NOMO-1 (cell line): Measurements from ENCODE around the gene ODR4.
A peak's percentile ranks its signal among the peaks of the same experiment; 100 is the strongest.
"Not testable (repeated sequence)": the region's sequence is repeated elsewhere in the genome, so short reads cannot be mapped to it uniquely, and the experiment has no call there.

Experiments
- DNase-seq, 2 experiments: peaks; one replicate each; lab custom pipeline; 2025; ENCODE audit not compliant: unreplicated experiment in 2 of 2; lab: John Stamatoyannopoulos, UW

Gene ODR4

DNA sequence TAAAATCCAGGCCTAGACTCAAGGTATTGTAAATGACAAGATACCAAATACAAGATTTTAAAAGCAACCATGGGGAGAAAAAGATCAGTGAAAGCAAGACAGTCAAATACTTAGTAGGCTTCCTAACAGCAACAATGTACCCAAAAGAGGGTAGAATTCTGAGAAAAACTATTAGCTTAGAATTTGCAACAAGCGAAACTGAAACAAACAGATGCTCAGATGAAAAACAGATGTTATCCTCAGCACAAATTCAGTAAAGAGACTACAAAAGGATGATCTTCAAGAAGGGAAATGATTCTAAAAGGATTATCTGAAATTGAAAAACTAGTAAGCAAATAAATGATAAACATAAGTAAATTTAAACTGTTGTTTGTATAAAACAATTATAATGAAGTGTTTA lies 45.3 kb downstream of the ODR4 start:
- no peak for DNase-seq

DNA sequence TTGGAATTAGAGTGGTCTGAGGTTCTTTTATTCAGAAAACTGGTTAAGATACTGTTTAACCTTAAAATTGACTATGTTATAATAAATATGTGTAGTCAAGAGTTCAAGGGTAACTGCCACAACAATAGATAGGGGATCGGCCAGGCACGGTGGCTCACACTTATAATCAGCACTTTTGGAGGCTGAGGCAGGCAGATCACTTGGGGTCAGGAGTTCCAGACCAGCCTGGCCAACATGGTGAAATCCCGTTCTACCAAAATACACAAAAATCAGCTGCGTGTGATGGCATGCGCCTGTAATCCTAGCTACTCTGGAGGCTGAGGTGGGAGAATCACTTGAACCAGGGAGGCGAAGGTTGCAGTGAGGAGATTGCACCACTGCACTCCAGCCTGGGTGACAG lies 45.8 kb downstream of the ODR4 start:
- no peak for DNase-seq

DNA sequence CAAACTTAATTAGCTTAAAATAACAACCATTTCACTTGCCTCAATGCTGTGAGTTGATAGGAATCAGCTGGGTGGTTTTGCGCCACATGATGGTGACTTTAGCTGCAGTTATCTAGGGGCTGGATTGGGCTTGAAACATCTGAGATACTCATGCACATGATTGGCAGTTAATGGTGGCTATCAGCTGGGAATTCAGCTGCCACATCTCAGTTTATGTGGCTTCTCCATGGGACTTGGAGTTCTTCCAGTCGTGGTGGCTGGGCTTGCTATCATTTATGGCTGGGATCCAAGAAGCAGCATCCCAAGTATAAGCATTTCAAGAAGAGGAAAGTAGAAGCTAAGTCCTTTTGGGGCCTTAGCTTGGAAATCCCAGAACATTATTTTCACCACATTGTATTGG lies 48.9 kb downstream of the ODR4 start:
- no peak for DNase-seq

DNA sequence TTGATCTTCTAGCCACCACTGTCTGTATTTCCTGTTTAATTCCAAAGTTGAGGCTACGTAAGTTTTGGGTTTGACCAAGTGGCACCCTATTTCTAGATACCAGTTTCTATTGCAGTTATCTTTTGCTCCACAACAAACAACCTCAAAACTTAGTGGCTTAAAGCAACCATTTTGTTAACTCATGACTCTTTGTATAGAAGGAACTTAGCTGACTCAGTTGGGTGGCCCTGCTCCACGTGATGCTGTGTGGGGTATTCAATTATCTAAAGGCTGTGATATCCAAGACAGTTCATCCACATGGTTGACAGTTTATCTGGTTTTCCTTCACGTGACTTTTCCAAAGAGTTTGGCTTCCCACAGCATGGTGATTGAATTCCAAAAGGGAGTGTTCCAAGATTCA lies 50.5 kb downstream of the ODR4 start:
- DNase-seq = no peak

DNA sequence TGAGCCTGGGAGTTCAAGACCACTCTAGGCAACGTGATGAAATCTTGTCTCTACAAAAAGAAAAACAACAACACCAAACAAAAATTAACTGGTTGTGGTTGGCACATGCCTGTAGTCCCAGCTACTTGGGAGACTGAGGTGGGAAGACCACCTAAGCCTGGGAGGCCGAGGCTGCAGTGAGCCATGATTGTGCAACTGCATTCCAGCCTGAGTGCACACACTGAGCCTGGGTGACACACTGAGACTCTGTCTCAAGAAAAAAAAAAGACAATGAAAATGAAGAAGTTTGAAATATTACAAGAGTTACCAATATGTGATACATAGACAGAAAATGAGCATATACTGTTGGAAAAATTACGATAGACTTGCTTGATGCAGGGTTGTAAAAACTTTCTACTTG lies 53.4 kb downstream of the ODR4 start:
- DNase-seq = peak in 1 of 2 experiments; percentile 32

DNA sequence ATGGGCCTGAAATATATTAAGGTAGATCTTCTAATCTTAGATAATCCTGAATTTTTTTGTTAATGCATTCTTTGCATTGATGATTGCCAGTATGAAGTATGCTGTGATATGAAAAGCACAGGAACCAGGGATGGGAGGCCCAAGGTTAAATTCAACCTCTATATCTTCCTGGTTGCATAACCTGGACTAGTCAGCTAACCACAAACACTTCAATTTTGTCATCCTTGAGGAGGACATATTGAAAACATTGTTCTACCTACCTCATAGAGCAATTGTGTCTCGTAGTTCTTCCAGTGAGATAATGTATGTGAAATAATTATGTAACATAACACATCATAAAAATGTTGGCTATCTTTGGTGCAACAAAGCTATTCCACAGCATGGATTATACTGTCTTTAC lies 59.7 kb downstream of the ODR4 start:
- DNase-seq = peak; percentile 19 to 74

DNA sequence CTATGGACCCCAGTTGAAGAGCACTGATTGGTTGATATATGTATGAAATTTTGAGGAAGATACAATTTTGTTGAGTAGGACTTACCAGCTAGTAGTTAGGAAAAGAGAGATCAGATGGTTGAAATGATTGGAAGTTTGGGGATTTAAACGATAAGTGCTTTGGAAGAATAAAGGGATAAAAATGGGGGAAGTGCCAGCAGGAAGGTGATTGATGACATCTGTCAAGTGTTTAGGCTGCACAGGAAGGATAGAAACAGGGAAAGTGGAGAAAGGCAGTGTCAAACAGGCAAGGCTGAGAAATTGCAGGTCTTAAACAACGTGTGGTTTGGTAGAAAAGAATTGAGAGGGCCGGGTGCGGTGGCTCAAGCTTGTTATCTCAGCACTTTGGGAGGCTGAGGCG lies 62.9 kb downstream of the ODR4 start:
- no peak for DNase-seq

DNA sequence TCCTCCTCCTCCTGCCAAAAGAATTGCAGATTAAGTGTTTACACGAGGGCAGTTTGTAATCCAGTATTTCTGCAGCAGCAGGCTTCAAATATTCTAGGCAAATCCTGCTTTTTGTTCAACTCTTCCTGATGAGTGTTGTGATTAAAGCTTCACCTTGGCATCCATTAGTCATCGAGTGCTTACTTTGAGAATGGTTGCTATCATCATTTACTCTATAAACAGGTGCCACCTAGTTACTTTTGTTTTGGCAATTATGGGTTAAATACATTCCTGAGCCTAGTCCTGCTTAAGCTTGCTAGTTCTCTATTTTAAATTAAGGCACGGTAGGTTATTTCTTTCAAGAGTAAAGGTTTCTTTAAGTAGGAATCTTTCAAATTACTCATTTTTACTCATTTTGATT lies 64.9 kb downstream of the ODR4 start:
- DNase-seq = no peak

DNA sequence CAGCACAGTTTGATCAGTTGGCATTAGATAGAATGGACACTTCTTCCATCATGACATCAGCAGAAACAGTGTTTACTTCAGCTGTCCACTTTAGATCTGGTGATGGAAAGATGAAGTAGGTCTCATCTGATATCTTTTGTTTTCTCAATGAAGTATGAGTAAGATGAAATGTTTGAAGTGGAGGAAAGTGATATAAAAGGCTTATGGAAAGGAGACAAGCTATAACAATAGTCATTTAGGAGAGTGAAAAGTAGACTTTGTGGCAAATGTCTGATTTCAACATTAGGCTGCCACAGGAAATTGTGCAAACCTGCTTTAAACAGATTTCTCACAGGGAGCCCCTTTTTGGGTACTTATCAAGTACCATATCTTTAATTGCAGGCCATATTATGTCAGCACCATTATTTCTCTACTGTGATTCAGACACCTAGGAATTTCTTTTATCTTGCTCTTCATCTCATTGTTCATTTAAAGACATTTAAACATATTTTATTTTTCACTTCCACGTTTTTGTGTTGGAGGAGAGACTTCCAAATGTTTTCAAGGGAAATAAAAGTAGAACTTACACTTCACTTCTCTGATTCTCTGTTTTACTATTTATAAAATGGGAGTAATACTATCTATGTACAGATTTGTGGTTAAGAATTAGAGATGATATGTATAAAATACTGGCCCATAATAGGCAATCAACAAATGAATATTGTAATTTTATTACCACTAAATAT lies 67.2 kb downstream of the ODR4 start:
- peak; percentile 63 to 78 for DNase-seq

DNA sequence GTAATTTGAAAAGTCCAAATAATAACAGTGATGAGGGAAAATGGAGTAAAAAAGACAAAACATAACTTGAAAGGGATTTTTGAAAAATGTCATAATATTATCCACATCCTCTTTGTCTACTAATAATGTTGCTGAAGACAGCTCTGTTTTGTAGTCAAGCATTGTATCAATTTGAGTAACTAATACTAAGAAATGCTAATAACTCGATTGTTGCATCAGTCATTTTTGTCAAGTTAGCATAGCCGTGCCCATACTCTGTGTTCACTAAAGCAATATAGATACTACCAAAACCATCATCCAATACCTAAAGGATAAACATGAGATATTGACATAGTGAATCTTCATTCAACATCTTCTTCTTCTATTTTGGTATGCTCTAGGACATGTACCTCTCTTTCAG lies 68.0 kb downstream of the ODR4 start:
- DNase-seq = no peak

DNA sequence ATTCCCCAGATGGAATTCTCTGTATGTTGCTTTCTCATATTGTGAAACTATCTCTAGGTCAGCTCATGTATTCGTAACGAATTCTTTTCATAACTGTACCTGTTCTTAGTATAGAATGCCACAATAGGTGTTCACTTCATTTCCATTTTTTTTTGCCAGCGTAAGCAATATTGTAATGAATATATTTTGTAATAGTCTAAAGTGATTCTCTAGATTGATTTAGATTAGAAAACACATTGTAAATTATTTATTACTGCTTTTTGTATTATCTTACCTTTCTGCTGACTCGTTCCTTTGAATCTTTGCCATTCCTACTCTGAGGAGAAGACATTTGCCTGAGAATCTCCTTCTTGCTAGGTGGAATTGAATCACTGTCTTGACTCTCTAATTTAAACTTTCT lies 70.5 kb downstream of the ODR4 start:
- no peak for DNase-seq

DNA sequence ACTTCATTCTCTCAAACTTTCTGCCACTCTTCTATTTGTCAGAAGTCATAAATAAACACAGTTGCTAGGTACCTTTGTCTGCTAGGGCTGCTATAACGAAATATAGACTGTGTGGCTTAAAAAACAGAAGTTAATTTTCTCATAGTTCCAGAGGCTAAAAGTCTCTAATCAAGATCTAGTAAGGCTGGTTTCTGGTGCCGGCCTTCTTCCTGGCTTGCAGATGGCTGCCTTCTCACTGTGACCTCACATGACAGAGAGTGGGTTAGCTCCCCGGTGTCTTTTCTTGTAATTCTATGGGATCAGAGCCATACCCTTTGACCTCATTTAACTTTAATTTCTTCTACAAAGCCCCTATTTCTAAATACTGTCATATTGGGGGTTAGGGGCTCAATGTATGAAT lies 79.3 kb downstream of the ODR4 start:
- DNase-seq = peak; percentile 48 to 78

DNA sequence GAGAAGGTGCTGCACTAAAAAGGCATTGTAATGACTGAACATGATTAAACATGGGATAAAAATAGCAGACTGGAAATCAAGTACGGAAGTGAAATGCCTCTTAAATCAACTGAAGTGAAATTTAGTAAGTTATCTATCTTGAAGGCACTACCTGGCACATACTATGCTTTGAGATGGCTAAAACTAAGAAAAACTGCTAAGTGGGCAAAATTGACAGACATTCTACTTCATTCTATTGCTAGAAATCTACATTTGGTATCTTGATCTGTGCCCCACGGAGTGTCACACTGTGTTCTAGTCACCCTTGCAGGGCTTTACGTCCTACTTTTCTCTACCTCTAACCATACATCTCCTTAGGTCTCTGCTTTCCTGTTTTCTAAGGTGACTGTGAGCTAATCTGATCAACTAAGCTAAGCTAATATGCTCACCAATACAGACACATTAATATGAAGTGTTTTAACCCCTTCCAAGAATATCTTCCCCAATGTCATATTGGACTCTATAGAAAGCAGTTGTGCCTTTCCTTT lies 81.2 kb downstream of the ODR4 start:
- DNase-seq = peak in 1 of 2 experiments; percentile 58

DNA sequence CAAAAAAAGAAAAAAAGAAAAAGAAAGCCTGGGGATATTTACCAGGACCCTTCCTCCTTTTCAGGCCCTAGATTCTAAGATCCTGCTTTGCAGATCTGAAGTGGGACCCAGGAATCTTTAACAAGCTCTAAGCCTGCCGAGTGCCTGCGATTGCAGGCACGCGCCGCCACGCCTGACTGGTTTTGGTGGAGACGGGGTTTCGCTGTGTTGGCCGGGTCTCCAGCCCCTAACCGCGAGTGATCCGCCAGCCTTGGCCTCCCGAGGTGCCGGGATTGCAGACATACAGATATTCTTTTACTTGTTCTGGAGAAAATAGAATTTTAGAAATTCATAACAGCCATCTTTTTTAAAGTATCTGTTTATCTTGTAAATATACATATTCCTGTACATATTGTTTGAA lies 83.5 kb downstream of the ODR4 start:
- not testable (repeated sequence) for DNase-seq

DNA sequence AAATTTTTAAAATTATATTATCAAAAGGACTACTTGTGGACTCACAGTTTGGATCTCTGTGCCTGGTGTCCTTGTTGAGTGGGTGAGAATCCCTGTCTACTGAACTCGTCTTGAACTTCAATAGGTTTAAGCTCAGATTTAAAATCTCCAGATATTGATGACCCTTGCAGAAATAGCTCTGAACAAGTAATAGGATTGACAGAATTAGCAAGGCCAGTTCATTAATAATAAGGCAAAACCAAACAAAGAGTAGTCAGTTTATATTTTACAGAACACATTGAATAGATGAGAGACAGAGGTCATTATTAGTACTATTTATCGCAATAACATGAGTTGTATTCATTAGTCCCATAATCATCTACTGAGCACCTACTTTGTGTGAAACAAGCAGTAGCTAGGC lies 85.4 kb downstream of the ODR4 start, which contains the start of gene PDC:
Gene PDC (minus strand): TSS at position 101 of the 400 bp plus-strand sequence. CDS start 11,655 bp downstream, outside the sequence.
- no peak for DNase-seq

DNA sequence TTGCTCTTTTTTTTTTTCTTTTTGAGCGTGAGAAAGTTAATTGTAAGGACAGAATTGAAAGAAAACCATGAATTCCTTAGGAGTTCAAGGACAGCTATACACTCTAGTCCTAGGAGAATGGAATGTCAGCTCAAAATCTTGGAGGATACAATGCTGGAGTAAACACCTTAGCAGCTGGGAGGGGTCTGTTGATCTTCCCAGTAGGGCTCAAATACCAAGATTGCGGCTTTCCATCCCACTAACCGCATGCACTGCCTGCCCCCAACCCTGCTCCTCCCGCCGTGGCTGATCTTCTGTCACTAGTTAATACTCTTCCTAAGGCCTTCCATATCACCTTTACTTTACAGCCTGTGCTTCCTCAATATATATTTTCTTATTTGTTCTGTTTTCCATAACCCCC lies 87.9 kb downstream of the ODR4 start:
- no peak for DNase-seq

DNA sequence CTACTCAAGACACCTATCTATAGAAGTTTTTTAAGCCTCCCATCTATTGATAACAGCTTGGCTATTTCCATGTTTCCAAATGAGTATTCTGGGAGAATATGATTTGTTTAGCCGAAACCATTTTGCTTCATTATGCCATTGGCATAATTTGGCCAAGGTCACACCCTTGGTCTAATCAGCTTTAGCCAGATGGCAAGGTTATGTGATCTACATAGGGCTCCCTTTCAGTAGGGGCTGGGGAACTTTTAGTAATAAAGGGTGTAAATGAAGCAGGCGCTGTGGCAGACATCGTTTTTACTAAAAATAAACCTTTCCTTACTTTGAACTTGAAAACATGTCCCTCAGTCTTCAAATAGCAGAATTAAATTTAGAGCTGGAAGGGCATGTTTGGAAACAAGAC lies 88.3 kb downstream of the ODR4 start:
- no peak for DNase-seq

DNA sequence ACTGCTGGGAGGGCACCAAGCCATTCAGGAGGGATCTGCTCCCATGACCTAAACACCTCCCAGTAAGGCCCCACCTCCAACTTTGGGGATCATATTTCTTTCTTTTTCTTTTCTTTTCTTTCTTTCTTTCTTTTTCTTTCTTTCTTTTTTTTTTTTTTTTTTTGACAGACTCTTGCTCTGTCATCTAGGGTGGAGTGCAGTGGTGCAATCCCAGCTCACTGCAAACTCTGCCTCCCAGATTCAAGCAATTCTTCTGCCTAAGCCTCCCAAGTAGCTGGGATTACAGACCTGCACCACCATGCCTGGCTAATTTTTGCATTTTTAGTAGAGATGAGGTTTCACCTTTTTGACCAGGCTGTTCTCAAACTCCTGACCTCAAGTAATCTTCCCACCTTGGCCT lies 89.9 kb downstream of the ODR4 start:
- not testable (repeated sequence) for DNase-seq

DNA sequence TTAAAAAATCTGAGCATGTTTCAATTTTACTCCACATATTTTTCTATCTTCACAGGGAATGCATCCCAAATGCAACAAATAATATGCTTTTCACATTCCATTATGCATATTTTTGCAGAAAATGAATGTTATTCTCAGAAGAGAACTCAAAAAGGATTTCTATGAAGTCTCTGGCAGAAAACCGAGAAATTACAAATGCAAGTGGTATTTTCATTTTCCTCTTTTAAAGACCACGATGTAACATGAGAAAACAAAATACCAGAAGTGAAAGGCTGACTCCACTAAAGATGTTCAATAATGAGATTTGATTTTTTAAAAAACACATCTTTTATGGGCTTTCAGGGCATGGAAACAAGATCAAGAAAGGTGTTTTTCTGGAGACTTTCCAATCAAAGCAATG lies 90.3 kb downstream of the ODR4 start:
- DNase-seq = no peak
